Activated CD4-positive, CD25-positive, alpha-beta regulatory T cell (primary cell): ENCODE data around the gene CAMSAP3.
A peak's percentile ranks its signal among the peaks of the same experiment; 100 is the strongest.
"Not testable (repeated sequence)": the region's sequence is repeated elsewhere in the genome, so short reads cannot be mapped to it uniquely, and the experiment has no call there.

ENCODE experiments used
- DNase-seq, 4 experiments: peaks; one replicate each; lab custom pipeline; 2025; lab: John Stamatoyannopoulos, UW

CAMSAP3 gene

DNA sequence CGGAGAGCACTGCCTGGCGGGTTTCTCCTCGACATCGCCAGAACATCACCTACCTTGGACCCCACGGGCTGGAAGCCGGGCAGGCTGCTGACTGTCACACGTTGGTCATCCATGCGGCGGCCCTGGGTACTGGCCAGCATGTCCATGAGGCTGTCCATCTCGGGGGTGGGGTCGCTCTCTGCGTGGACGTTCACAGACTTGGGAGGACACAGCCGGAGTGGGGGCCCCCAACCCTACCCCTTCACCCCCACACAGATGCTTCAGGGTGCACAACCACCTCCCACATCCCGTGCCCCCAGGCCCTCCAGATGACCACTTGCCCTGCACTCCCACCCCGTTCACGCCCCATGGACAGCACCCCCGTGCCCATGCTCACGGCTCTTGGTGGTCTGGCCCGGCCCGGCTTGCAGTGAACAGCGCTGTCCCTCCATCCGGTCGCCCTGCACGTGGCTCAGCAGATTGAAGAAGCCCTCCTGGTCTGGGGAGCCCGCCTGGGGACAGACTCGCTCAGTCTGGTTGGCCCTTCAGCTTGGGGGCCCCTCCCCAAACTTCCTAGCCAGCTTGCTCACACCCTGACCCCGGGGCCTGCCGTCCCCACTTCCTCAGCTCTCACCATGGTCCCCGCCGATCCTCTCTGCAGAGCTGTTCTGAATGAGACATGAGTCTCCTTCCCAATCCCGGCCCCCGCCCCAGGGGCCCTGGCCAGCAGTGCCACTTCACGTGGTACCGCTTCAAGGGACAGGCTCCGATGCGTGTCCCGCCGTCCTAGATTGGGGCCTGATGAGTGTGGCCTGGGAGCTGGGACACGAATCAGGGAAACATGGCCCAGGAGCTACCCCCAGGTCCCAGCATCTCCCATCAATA lies 36.9 kb downstream of the CAMSAP3 start:
- DNase-seq = no peak

DNA sequence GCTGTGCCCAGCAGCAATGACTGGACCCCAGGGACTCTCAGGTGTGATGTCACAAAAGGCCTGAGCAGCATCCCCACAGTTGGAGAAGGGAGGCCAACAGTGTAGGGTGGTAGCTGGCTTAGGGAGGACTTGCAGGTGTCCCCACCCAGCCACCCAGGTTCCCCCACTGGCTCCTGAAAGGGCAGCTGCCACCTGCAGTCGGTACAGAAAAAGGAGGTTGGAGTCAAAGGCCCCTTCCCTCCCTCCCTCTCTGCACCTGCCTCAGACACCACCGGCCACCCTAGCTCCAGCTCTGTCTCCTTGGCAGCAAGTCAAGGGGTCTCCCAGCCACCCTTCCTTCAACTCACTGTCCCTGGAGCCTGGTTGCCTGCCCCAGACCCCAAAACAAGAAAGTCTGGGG lies 38.0 kb downstream of the CAMSAP3 start, which contains the start of gene PCP2:
TSS of gene PCP2 (minus strand) at position 22 of the 400 bp plus-strand sequence. CDS start 262 bp downstream, outside the sequence.
- DNase-seq = no peak

DNA sequence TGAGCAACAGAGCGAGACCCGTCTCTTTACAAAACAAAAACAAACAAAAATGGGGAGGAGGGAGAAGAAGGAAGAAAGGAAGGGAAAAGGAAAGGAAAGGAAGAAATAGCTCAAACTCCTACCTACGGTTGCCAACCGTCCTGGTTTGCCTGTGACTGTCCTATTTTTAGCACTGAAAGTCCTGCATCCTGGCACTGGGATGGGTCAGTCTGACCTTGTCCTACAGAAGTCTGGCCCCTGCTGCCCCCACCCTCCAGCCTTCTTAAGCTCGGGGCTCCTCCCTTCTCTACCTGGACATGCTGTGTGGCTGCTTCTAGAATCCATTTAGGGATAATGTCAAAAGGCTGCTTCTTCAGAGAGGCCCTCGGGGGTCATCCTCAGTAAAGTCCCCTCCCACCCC lies 40.0 kb downstream of the CAMSAP3 start:
- no peak for DNase-seq

- no peak for DNase-seq
Observed at GRCh38 chr19:7636317-7636690, 40.6 kb downstream of the CAMSAP3 start.

- DNase-seq = peak; percentile 86 to 92 (median 88)
Observed at GRCh38 chr19:7636691-7637373, 41.2 kb downstream of the CAMSAP3 start, which contains the start of gene STXBP2. STXBP2 (plus strand) TSS chr19:7637110; CDS start chr19:7637150, 40 bp downstream.

- DNase-seq = no peak
Observed at GRCh38 chr19:7637374-7638256, 42.0 kb downstream of the CAMSAP3 start.

- no peak for DNase-seq
Observed at GRCh38 chr19:7638802-7639465, 43.3 kb downstream of the CAMSAP3 start.

- no peak for DNase-seq
Observed at GRCh38 chr19:7639863-7640348, 44.2 kb downstream of the CAMSAP3 start.

DNA sequence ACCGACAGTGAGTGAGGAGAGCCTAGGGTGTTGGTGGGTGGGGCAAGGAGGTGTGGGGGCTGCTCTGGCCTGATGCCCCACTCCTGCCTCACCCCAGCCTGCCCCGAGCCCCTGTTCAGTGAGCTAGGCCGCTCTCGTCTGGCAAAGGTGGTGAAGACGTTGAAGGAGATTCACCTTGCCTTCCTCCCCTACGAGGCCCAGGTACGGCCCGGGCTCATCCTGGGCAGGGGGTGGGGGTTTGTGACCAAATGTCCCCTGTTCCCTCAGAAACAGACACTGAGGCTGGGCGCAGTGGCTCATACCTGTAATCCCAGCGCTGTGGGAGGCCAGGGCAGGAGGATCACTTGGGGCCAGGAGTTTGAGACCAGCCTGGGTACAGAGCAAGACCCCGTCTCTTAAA lies 45.1 kb downstream of the CAMSAP3 start:
- DNase-seq = no peak

- no peak for DNase-seq
Observed at GRCh38 chr19:7641290-7642276, 45.9 kb downstream of the CAMSAP3 start.

- no peak for DNase-seq
Observed at GRCh38 chr19:7642295-7643030, 46.8 kb downstream of the CAMSAP3 start.

DNA sequence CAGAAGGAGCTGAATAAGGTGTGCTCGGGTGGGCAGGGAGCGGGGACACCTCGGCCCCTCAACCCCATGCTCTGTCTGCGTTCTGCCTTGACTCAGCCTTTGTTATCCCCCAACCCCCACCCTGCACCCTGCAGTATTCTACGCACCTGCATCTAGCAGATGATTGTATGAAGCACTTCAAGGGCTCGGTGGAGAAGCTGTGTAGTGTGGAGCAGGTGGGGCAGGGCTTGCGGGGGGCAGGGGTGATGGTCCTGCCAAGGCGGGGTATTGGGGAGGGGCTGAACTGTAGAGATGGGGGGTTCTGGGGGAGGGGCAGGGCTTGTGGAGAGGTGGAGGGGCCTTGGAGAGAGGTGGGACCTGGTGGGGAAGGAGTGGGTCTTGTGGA lies 47.4 kb downstream of the CAMSAP3 start:
- DNase-seq = no peak

GRCh38 chr19:7643629-7644549 lies 48.2 kb downstream of the CAMSAP3 start:
- DNase-seq = not testable (repeated sequence)

- DNase-seq = no peak
Observed at GRCh38 chr19:7644550-7644877, 48.9 kb downstream of the CAMSAP3 start.

DNA sequence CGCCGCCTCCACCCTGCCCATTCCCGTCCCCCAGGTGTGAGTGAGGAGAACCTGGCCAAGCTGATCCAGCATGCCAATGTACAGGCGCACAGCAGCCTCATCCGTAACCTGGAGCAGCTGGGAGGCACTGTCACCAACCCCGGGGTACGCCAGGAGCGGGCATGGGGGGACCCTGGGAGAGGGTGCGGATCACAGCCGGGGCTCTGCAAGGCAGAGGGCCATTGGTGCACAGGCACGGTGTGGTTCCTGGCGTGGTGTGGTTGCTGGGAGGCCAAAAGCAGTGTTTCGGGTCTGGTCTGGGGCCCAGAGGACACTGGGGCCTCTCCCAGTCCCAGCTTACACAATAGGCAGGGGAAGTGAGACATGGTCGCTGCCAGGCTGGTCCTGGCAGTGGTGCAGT lies 49.5 kb downstream of the CAMSAP3 start:
- DNase-seq = no peak

GRCh38 chr19:7645656-7646425 lies 50.2 kb downstream of the CAMSAP3 start:
- DNase-seq = no peak

DNA sequence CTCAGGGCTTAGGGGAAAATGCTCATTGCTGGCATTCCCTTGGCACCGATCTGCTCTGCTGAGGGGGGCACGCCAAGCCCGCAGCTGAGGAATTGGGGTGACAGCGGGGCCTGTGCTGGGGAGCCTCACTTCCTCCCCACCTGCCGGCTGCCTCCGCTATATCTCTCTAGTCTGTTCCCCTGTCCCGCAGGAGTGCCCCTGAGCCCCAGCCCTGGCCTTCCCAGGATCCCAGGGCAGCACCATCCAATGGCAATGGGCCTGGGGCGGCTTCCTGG lies 50.7 kb downstream of the CAMSAP3 start:
- no peak for DNase-seq

- DNase-seq = no peak
Observed at GRCh38 chr19:7647156-7647555, 51.5 kb downstream of the CAMSAP3 start.
